Cardiac muscle cell (in vitro differentiated cells and primary cell): ENCODE data around the gene CD302. TPM values are rescaled to one million over a fixed set of nuclear protein-coding genes. Genes with fewer than 3 reads are reported as not detected.

Source experiments
- DNase-seq, 2 donors: peaks; one replicate each; pipeline versions ENCODE4 v3.0.0 to v3.0.0-alpha.2; 2010 to 2017; ENCODE audit warnings: low read depth in 1 of 2, low spot score in 1 of 2
- H3K27ac ChIP-seq: fragments of 200-600 bp; sonication (generic); 2 replicates; pipeline ENCODE4 v1.5.1; 2016
- H3K27me3 ChIP-seq: fragments of 200-600 bp; sonication (generic); 2 replicates; pipeline ENCODE4 v1.6.0; 2016; ENCODE audit warnings: control low read depth
- H3K36me3 ChIP-seq: fragments of 200-600 bp; sonication (generic); 2 replicates; pipeline ENCODE4 v1.5.1; 2016; ENCODE audit warnings: control low read depth
- H3K4me1 ChIP-seq: fragments of 200-600 bp; sonication (generic); 2 replicates; pipeline ENCODE4 v1.8.1; 2017; ENCODE audit warnings: low read depth, mild to moderate bottlenecking, mixed run types
- H3K4me3 ChIP-seq: fragments of 200-600 bp; sonication (generic); 2 replicates; pipeline ENCODE4 v1.5.1; 2016; ENCODE audit warnings: mild to moderate bottlenecking
- H3K9me3 ChIP-seq: fragments of 200-600 bp; sonication (generic); 2 replicates; pipeline ENCODE4 v1.5.1; 2017; ENCODE audit warnings: low read depth, mild to moderate bottlenecking, control low read depth
- polyA plus RNA-seq: library from polyadenylated mRNA; unstranded; fragments of >200 nt; fragmentation: Nextera tagmentation; extraction: Ambion mirVana; gene quantifications from 2 replicates; pipeline ENCODE4 v1.2.1, GENCODE V29; 2016
- total RNA-seq: library from RNA; depleted of rRNA; stranded (reverse); fragments of >200 nt; gene quantifications from 2 replicates; pipeline ENCODE4 v1.2.3, GENCODE V29; 2016
- TF ChIP-seq, protein P1 (sequence below): IDR thresholded peaks from 2 replicates; pipeline ENCODE4 v1.5.1; 2012; ENCODE audit warnings: low read depth, mild to moderate bottlenecking, low read length

Gene CD302
- total and polyA plus RNA-seq, 2 experiments from 2014 or later = 0.42 to 0.65 TPM

DNA sequence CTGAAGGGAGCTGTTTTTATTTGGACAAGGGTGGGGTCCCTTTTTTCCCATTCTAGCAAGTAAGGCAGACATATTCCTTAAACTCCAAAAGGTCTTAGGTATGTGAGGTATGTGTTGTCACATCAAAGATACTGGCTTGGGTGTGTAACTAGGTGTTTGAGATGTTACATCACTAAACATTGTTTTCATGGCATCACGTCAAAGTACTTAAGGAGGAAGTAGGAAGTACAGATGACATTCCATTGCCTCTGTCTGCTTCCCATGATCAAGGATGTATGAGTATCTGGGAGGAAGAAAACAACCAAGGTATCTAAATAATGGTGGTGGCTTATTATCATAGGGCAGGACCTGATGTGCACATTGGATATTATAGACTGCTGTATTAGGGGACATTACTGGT lies 39.3 kb downstream of the CD302 start:
- peak in 1 of 2 donors; percentile 29 for DNase-seq
- Histone ChIP-seq H3K4me1 (peaks cover 4% of the 10 kb centered on the region), H3K27ac (no peak overlapping the region), H3K27me3 (no peaks in the 10 kb centered on the region), H3K9me3 (no peaks in the 10 kb centered on the region), H3K36me3 (peaks cover 62% of the 10 kb centered on the region), H3K4me3 (no peak overlapping the region)
- TF ChIP-seq, protein P1, sequence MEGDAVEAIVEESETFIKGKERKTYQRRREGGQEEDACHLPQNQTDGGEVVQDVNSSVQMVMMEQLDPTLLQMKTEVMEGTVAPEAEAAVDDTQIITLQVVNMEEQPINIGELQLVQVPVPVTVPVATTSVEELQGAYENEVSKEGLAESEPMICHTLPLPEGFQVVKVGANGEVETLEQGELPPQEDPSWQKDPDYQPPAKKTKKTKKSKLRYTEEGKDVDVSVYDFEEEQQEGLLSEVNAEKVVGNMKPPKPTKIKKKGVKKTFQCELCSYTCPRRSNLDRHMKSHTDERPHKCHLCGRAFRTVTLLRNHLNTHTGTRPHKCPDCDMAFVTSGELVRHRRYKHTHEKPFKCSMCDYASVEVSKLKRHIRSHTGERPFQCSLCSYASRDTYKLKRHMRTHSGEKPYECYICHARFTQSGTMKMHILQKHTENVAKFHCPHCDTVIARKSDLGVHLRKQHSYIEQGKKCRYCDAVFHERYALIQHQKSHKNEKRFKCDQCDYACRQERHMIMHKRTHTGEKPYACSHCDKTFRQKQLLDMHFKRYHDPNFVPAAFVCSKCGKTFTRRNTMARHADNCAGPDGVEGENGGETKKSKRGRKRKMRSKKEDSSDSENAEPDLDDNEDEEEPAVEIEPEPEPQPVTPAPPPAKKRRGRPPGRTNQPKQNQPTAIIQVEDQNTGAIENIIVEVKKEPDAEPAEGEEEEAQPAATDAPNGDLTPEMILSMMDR = no peak

DNA sequence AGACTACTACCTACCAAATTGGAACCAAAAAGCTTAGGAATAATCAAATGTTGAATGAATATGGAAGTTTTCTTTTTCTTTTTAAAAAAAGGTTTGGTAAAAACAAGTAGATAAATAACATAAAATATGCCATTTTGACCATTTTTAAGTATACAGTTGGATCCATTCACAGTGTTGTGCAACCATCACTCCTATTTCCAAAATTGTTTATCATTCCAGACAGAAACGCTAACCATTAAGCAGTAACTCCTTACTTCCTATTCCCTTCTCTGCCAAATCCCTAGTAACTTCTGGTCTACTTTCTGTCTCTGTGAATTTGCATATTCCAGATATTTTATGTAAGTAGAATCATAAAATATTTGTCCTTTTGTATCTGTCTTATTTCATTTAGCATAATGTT lies 39.8 kb downstream of the CD302 start:
- H3K4me3 ChIP-seq = no peak overlapping the region
- H3K36me3 ChIP-seq = peaks cover 61% of the 10 kb centered on the region
- peaks cover 4% of the 10 kb centered on the region for H3K4me1 ChIP-seq
- H3K27ac ChIP-seq = peak overlapping the region; percentile 51
- no peaks in the 10 kb centered on the region for H3K9me3 ChIP-seq
- DNase-seq = no peak
- TF ChIP-seq, protein P1 = no peak
- H3K27me3 ChIP-seq = no peaks in the 10 kb centered on the region

DNA sequence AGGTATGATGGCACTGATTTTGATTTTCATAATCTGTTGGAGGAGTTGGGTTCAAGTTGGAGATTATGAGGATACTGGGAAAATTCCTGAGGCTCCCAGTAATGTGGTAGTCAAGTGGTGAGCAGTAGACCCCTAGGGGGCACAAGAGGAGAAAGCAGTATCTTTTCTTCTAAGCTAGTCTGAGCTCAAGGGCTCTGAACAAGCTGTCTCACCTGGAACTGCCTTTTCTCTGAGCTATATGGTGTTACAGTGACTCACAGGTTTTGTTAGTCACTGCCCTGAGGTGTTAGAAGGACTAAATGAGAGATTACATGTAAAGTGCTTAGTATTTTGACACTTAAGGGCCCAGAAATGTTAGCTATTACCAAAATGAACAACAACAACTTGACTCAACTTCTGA lies 42.2 kb downstream of the CD302 start:
- H3K27ac ChIP-seq = peak overlapping the region; percentile 49
- peaks cover 4% of the 10 kb centered on the region for H3K4me1 ChIP-seq
- no peaks in the 10 kb centered on the region for H3K27me3 ChIP-seq
- peaks cover 61% of the 10 kb centered on the region for H3K36me3 ChIP-seq
- TF ChIP-seq, protein P1 = peak; percentile 36
- H3K9me3 ChIP-seq = no peaks in the 10 kb centered on the region
- DNase-seq = peak; percentile 2 to 25
- H3K4me3 ChIP-seq = no peak overlapping the region

DNA sequence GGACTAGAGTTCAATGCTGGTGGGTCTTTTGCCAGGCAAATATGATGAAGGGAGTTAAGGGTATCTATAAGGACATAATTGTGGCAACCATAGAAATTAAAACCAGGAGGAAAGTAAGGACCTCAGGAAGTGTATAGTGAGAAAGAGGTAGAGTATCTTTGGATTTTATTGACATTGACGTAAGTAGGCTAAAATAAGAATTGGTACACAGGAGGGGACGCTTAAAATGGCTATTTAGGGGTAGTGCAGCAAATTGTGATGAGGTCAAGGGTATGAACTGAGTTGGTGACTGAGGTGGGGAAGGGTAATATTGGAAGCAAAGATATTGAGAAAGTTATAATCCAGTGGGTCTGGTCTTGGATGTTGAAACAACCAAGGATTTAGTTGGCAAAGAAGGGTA lies 43.0 kb downstream of the CD302 start:
- Histone ChIP-seq H3K4me3 (no peak overlapping the region), H3K27ac (peak overlapping the region; percentile 49), H3K9me3 (no peaks in the 10 kb centered on the region), H3K4me1 (peaks cover 4% of the 10 kb centered on the region), H3K27me3 (no peaks in the 10 kb centered on the region), H3K36me3 (peaks cover 56% of the 10 kb centered on the region)
- TF ChIP-seq, protein P1 = no peak
- no peak for DNase-seq

DNA sequence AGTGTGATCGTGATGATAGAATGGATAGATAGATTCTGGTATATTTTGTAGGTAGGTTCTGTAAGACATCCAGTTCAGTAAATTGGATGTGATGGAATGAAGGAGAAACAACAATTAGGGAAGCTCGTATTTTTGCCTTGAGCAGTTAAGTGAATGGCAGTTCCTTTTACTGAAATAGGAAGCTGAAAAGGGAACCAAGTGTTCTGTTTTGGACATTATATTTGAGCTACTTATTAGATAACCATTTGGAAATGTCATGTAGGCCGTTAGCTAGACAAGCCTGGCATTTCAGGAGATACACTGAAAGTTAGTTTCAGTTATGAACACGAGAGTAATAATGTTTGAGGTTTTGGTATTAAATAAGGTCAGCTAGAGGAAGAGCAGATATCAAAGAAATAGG lies 44.2 kb downstream of the CD302 start:
- DNase-seq = no peak
- H3K4me1 ChIP-seq = peaks cover 4% of the 10 kb centered on the region
- no peaks in the 10 kb centered on the region for H3K9me3 ChIP-seq
- peaks cover 56% of the 10 kb centered on the region for H3K36me3 ChIP-seq
- no peak overlapping the region for H3K4me3 ChIP-seq
- TF ChIP-seq, protein P1 = no peak
- H3K27ac ChIP-seq = peak overlapping the region; percentile 39
- H3K27me3 ChIP-seq = no peaks in the 10 kb centered on the region

DNA sequence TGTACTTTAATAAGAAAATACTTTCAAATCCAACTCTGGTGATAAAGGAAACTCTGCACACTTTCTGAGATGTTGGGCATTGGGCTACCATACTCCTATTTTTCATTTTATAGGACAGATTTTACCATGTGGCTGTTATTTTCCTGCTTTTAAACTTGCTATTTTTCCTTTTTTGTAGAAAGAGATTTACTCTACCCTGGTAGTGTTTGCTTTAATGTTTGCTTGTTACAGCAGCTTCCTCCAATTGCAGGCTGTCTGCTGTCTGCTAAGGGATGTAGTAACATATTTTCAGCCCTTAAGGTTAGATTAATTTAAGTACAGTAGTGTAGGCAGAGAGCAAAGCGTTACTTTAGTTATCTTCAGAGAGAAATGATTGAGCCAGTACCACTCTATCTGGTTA lies 47.1 kb downstream of the CD302 start:
- no peak overlapping the region for H3K4me3 ChIP-seq
- no peak for DNase-seq
- no peaks in the 10 kb centered on the region for H3K27me3 ChIP-seq
- H3K9me3 ChIP-seq = no peaks in the 10 kb centered on the region
- TF ChIP-seq, protein P1 = no peak
- H3K36me3 ChIP-seq = peaks cover 72% of the 10 kb centered on the region
- H3K4me1 ChIP-seq = peaks cover 4% of the 10 kb centered on the region
- H3K27ac ChIP-seq = peak overlapping the region; percentile 22
